ENCODE measurements around the gene DCST1. TPM values are rescaled to one million over a fixed set of nuclear protein-coding genes. Genes with fewer than 3 reads are reported as not detected.
A peak's percentile ranks its signal among the peaks of the same experiment; 100 is the strongest.

The DCST1 gene
- total RNA-seq, 1 experiment from 2014 or later, result 0.32 TPM

DNA sequence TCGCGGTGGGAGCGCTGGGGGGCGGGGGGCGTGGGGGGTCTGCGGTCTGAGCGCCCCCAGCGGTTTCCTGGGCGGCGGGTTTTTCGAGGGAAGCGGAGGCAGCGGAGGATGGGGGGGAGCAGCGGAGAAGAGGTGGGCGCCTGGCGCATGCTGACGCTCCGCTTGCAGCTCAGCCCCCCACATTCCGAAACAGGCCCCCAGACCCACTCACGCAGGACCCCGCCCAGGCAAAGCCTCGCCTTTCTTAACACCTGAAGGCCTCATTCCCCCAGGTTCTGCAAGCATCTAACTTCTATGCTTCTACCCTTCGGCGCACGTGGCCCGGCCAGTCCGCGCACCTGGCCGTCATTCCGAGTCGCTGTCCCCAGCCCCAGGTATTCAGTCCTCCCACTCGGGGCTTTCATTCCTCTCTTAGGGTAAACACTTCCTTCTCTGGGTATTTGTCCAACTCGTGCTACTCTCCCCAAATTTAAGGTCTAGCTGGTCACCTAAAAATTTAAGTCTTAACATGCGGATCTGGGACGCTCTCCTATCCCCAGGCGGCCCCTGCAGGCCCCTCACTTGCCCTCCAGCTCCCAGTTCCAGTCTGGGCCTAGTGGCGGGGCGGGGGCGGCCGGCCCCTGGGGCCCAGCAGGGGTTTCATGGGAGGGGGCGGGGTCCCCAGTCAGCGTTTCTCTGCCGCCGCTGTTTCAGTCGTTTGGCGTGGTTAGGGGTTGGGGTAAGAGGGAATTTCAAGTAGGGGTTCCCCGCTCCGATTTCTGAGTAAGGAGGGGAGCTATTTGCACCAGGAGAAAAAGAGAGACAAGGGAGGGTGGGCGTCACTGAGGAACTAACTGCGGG lies 33.8 kb upstream of the DCST1 start:
- no peak for DNase-seq (ENCODE audit: low read depth, low spot score)
- H3K9ac ChIP-seq (ENCODE audit: low read length), result peak overlapping the region; percentile 91
- peak; percentile 71; the same call in 1 of the 2 replicates for TF ChIP-seq ZFX (IDR thresholded peaks at IDR 0.05)
- TF ChIP-seq POLR2AphosphoS5 (IDR thresholded peaks at IDR 0.05; ENCODE audit: low read depth, low read length), result peak; percentile 34; the same call in 1 of the 2 replicates
- TF ChIP-seq EZH2phosphoT487 (IDR thresholded peaks at IDR 0.05; ENCODE audit: borderline replicate concordance), result no peak
- TF ChIP-seq CEBPB (IDR thresholded peaks at IDR 0.05; ENCODE audit: low read depth), result no peak
- TF ChIP-seq, protein P1, sequence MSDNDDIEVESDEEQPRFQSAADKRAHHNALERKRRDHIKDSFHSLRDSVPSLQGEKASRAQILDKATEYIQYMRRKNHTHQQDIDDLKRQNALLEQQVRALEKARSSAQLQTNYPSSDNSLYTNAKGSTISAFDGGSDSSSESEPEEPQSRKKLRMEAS (IDR thresholded peaks at IDR 0.05), result no peak
- TF ChIP-seq, protein P2, sequence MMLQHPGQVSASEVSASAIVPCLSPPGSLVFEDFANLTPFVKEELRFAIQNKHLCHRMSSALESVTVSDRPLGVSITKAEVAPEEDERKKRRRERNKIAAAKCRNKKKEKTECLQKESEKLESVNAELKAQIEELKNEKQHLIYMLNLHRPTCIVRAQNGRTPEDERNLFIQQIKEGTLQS (IDR thresholded peaks at IDR 0.05), result no peak
- TF ChIP-seq, protein P3, sequence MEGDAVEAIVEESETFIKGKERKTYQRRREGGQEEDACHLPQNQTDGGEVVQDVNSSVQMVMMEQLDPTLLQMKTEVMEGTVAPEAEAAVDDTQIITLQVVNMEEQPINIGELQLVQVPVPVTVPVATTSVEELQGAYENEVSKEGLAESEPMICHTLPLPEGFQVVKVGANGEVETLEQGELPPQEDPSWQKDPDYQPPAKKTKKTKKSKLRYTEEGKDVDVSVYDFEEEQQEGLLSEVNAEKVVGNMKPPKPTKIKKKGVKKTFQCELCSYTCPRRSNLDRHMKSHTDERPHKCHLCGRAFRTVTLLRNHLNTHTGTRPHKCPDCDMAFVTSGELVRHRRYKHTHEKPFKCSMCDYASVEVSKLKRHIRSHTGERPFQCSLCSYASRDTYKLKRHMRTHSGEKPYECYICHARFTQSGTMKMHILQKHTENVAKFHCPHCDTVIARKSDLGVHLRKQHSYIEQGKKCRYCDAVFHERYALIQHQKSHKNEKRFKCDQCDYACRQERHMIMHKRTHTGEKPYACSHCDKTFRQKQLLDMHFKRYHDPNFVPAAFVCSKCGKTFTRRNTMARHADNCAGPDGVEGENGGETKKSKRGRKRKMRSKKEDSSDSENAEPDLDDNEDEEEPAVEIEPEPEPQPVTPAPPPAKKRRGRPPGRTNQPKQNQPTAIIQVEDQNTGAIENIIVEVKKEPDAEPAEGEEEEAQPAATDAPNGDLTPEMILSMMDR (IDR thresholded peaks at IDR 0.05 in 2 of 3, conservative IDR thresholded peaks at IDR 0.05 in 1 of 3; ENCODE audit: borderline replicate concordance in 1 of 3, insufficient read depth in 1 of 3, low read depth in 2 of 3, low read length in 2 of 3), result no peak
- TF ChIP-seq POLR2A (IDR thresholded peaks at IDR 0.05; ENCODE audit: borderline replicate concordance, extremely low read depth, insufficient read depth, insufficient read length), result peak; percentile 49
- TF ChIP-seq CBX3 (IDR thresholded peaks at IDR 0.05; ENCODE audit: low read depth), result no peak
- TF ChIP-seq JUND (IDR thresholded peaks at IDR 0.05), result no peak
- TF ChIP-seq SRF (IDR thresholded peaks at IDR 0.05; ENCODE audit: low read depth), result no peak
- no peak for TF ChIP-seq SIN3A (IDR thresholded peaks at IDR 0.05; ENCODE audit: low read depth)
- no peak for TF ChIP-seq TCF7L2 (IDR thresholded peaks at IDR 0.05; ENCODE audit: borderline replicate concordance, extremely low read depth, insufficient read depth, insufficient read length)
- TF ChIP-seq, protein P4, sequence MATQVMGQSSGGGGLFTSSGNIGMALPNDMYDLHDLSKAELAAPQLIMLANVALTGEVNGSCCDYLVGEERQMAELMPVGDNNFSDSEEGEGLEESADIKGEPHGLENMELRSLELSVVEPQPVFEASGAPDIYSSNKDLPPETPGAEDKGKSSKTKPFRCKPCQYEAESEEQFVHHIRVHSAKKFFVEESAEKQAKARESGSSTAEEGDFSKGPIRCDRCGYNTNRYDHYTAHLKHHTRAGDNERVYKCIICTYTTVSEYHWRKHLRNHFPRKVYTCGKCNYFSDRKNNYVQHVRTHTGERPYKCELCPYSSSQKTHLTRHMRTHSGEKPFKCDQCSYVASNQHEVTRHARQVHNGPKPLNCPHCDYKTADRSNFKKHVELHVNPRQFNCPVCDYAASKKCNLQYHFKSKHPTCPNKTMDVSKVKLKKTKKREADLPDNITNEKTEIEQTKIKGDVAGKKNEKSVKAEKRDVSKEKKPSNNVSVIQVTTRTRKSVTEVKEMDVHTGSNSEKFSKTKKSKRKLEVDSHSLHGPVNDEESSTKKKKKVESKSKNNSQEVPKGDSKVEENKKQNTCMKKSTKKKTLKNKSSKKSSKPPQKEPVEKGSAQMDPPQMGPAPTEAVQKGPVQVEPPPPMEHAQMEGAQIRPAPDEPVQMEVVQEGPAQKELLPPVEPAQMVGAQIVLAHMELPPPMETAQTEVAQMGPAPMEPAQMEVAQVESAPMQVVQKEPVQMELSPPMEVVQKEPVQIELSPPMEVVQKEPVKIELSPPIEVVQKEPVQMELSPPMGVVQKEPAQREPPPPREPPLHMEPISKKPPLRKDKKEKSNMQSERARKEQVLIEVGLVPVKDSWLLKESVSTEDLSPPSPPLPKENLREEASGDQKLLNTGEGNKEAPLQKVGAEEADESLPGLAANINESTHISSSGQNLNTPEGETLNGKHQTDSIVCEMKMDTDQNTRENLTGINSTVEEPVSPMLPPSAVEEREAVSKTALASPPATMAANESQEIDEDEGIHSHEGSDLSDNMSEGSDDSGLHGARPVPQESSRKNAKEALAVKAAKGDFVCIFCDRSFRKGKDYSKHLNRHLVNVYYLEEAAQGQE (IDR thresholded peaks at IDR 0.05; ENCODE audit: low read depth), result no peak
- no peak for TF ChIP-seq FOSL1 (IDR thresholded peaks at IDR 0.05; ENCODE audit: low read depth)
- no peak for TF ChIP-seq ELF1 (IDR thresholded peaks at IDR 0.05; ENCODE audit: borderline replicate concordance, low read depth)
- TF ChIP-seq EGR1 (IDR thresholded peaks at IDR 0.05; ENCODE audit: low read depth), result no peak
- no peak for TF ChIP-seq SP1 (IDR thresholded peaks at IDR 0.05; ENCODE audit: low read depth)
- TF ChIP-seq EZH2 (IDR thresholded peaks at IDR 0.05), result no peak
- no peak for TF ChIP-seq RAD21 (IDR thresholded peaks at IDR 0.05; ENCODE audit: low read depth)
- no peak for TF ChIP-seq ZNF274 (IDR thresholded peaks at IDR 0.05; ENCODE audit: low read depth, low read length)
- peak; percentile 2 for TF ChIP-seq YY1 (IDR thresholded peaks at IDR 0.05; ENCODE audit: extremely low read depth, insufficient replicate concordance, low read depth, low read length)

More for the DNA sequence above, 33.8 kb upstream of the DCST1 start:
- peak overlapping the region; percentile 99 for H3K27ac ChIP-seq (ENCODE audit: low read depth, low read length)
- H2AFZ ChIP-seq (ENCODE audit: low read depth, low read length, poor library complexity, severe bottlenecking), result no peak overlapping the region
- TSS peak; percentile 46 for BruUV-seq (replicated peaks)
- no peaks in the 10 kb centered on the region for H3K9me3 ChIP-seq (ENCODE audit: control insufficient read depth in 1 of 2, insufficient read depth in 1 of 2, low read depth in 1 of 2, low read length in 2 of 2)
- peaks cover 22% of the 10 kb centered on the region for H3K79me2 ChIP-seq (ENCODE audit: insufficient read depth, low read length)
- H3K4me1 ChIP-seq (ENCODE audit: control insufficient read depth in 1 of 2, insufficient read depth in 2 of 2, low read length in 2 of 2), result peaks cover 28 to 60% of the 10 kb centered on the region in 2 experiments
- no peaks in the 10 kb centered on the region for H3K9me2 ChIP-seq (ENCODE audit: insufficient read depth)
- H3K36me3 ChIP-seq (ENCODE audit: control insufficient read depth in 1 of 2, insufficient read depth in 2 of 2, low read length in 2 of 2), result no peaks in the 10 kb centered on the region
- intact Hi-C loops (cut with micrococcal nuclease), result loop anchor here (2.0 to 5.0 kb wide), 3 partner anchors 37 to 441 kb away; partner anchors contain the start of genes ADAM15, PYGO2 and UBE2Q1
- no peaks in the 10 kb centered on the region for H3K27me3 ChIP-seq (ENCODE audit: insufficient read depth, low read length)
- CTCF ChIA-PET, result interaction anchor here (1.0 to 2.6 kb wide), 19 partner anchors 10 to 555 kb away, joined by 3 to 25 read pairs (median 5); partner anchors contain the start of genes ADAM15, FLAD1, PBXIP1 and PYGO2
- RAD21 ChIA-PET (ENCODE audit: low non-redundant PET in 1 of 2, low total read pairs in 2 of 2, uncharacterized antibody in 2 of 2, unreplicated experiment in 2 of 2), result interaction anchor here in 1 of 2 experiments (0.6 to 1.7 kb wide), 3 partner anchors 26 to 39 kb away, joined by 3 to 5 read pairs (median 4); partner anchors contain the start of gene PYGO2
- peak overlapping the region; percentile 85 to 98 for H3K4me3 ChIP-seq (replicated peaks in 1 of 2; ENCODE audit: low read depth in 1 of 2, low read length in 2 of 2)
- peak overlapping the region; percentile 96 for H3K4me2 ChIP-seq (ENCODE audit: low read length)
- H4K20me1 ChIP-seq (ENCODE audit: insufficient read depth), result no peaks in the 10 kb centered on the region
- no peak for ATAC-seq
- POLR2A ChIA-PET, result interaction anchor here (0.9 to 2.5 kb wide), 7 partner anchors 12 to 29 kb away, joined by 3 to 22 read pairs (median 4); partner anchors contain the start of genes FLAD1 and SHC1
